ENCODE data around the gene ZNF615.

- TF ChIP-seq CTCF (IDR thresholded peaks at IDR 0.05; ENCODE audit: insufficient read depth, low read length, poor library complexity, severe bottlenecking), result no peak
- TF ChIP-seq EZH2phosphoT487 (conservative IDR thresholded peaks at IDR 0.05; ENCODE audit: low read length), result no peak
Measured at GRCh38 chr19:51993422-51993821, 14.6 kb downstream of the ZNF615 start.
